Fibroblast of the aortic adventitia (primary cell): ENCODE data around the gene ELK3. TPM values are rescaled to one million over a fixed set of nuclear protein-coding genes. Genes with fewer than 3 reads are reported as not detected.
"Not testable (repeated sequence)": the region's sequence is repeated elsewhere in the genome, so short reads cannot be mapped to it uniquely, and the experiment has no call there.

ENCODE experiments used
- DNase-seq: peaks from one replicate; pipeline ENCODE4 v3.0.0-alpha.2; 2010; ENCODE audit warnings: low read depth
- H3K4me3 ChIP-seq: 2 replicates; pipeline ENCODE4 v1.5.1; 2011; ENCODE audit warnings: low read depth, mild to moderate bottlenecking, control low read depth, low read length, moderate library complexity
- small RNA-seq: library from RNA; depleted of rRNA; stranded (forward); fragments of <200 nt; gene quantifications from one replicate; pipeline ENCODE3, GENCODE V24; 2012
- total RNA-seq: library from RNA; depleted of rRNA; stranded (reverse); fragments of >200 nt; gene quantifications from 2 replicates; pipeline ENCODE4 v1.2.3, GENCODE V29; 2012; ENCODE audit warnings: low replicate concordance
- TF ChIP-seq, protein P1 (sequence below): IDR thresholded peaks from 2 replicates; pipeline ENCODE4 v1.5.1; 2011; ENCODE audit warnings: mild to moderate bottlenecking, low read length, control low read depth, inconsistent platforms; ENCODE audit not compliant: insufficient read depth

Gene ELK3
- total RNA-seq, 1 donor = 75.0 TPM

DNA sequence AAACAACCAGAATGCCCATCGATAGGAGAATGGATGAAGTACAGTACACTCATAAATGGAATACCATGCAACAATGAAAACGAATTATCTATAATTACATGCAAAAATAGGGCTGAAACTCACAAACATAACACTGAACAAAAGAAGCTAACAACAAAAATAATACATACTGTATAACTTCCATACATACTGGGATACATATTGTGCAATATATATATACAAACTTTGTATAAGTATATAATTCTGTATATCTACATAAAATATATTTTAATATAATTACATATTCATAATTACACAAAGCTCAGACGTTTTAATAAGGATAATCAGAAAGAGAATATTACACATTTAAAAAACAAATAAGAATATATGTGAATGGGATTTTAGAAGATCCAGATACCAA lies 115.9 kb downstream of the ELK3 start:
- TF ChIP-seq, protein P1, sequence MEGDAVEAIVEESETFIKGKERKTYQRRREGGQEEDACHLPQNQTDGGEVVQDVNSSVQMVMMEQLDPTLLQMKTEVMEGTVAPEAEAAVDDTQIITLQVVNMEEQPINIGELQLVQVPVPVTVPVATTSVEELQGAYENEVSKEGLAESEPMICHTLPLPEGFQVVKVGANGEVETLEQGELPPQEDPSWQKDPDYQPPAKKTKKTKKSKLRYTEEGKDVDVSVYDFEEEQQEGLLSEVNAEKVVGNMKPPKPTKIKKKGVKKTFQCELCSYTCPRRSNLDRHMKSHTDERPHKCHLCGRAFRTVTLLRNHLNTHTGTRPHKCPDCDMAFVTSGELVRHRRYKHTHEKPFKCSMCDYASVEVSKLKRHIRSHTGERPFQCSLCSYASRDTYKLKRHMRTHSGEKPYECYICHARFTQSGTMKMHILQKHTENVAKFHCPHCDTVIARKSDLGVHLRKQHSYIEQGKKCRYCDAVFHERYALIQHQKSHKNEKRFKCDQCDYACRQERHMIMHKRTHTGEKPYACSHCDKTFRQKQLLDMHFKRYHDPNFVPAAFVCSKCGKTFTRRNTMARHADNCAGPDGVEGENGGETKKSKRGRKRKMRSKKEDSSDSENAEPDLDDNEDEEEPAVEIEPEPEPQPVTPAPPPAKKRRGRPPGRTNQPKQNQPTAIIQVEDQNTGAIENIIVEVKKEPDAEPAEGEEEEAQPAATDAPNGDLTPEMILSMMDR = no peak
- no peak overlapping the region for H3K4me3 ChIP-seq
- DNase-seq = no peak

DNA sequence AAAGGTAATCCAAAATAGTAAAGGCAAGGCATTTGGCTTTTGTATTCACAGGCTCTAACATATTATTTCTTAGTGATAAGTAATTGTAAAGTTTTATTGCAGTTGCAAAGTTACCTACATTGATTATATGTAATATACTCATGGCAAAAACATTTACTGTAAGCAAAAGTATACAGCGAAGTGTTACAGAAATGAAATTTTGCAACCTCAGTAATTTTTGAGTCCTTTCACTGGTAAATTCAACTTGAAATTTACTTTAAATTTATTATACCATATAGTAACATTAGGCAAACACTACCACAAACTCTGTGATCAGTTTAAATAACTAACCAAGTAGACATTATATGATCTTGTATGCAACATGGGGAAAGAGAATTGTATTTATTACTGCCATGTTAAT lies 117.0 kb downstream of the ELK3 start:
- DNase-seq = no peak
- TF ChIP-seq, protein P1 = no peak
- H3K4me3 ChIP-seq = no peak overlapping the region

DNA sequence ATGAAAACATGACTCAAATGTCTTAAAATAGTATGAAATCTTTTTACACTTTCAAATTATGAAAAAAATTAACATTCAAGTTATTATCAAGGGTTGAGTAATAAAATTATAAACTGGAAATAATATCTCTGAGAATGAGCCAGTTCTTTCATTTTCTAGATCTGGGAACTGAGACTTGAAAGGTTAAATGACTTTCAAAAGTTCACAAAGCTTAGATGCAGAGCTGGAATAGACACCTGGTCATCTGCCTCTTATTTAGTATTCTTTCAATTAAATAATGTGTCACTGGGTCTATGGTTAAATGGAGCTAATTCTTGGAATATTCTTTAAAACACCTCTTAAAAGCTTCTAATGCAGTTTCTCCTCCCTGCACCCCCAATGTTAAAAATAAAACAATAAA lies 119.4 kb downstream of the ELK3 start:
- no peak overlapping the region for H3K4me3 ChIP-seq
- TF ChIP-seq, protein P1 = no peak
- DNase-seq = no peak

DNA sequence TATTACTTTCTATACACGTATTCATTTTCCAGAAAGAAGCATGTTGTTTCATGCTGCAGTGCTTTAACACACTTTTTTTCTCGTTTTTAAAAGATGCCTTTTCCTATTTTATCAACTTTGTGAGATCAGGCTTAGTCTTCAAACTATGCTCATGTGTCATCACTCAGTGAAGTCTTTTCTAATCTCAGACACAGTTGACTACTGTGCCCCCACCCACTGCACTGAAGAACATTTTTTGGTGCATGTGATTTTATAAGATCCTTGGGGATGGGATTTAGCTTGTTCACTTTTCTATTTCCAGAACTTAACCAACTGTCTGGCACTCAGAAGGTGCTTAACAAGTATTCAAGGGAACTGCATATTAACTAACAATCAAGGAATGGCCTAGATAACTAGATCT lies 120.5 kb downstream of the ELK3 start:
- no peak overlapping the region for H3K4me3 ChIP-seq
- TF ChIP-seq, protein P1 = no peak
- peak; percentile 27 for DNase-seq

DNA sequence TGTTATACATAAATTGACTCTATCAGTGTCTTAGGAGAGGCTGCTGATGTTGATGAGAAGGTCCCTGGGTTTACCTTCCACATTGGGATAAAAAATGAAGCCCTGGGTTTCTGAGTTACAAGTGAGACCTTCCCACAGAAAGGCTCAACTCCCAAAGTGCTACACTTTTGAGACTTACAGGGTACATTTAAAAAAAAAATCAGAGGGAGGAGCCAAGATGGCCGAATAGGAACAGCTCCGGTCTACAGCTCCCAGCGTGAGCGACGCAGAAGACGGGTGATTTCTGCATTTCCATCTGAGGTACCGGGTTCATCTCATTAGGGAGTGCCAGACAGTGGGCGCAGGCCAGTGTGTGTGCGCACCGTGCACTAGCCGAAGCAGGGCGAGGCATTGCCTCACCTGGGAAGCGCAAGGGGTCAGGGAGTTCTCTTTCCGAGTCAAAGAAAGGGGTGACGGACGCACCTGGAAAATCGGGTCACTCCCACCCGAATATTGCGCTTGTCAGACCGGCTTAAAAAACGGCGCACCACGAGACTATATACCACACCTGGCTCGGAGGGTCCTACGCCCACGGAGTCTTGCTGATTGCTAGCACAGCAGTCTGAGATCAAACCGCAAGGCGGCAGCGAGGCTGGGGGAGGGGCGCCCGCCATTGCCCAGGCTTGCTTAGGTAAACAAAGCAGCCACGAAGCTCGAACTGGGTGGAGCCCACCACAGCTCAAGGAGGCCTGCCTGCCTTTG lies 121.7 kb downstream of the ELK3 start:
- peak overlapping the region; percentile 17 for H3K4me3 ChIP-seq
- not testable (repeated sequence) for DNase-seq

DNA sequence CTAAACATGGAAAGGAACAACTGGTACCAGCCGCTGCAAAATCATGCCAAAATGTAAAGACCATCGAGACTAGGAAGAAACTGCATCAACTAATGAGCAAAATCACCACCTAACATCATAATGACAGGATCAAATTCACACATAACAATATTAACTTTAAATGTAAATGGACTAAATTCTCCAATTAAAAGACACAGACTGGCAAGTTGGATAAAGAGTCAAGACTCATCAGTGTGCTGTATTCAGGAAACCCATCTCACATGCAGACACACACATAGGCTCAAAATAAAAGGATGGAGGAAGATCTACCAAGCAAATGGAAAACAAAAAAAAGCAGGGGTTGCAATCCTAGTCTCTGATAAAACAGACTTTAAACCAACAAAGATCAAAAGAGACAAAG lies 123.6 kb downstream of the ELK3 start:
- H3K4me3 ChIP-seq, DNase-seq: not testable (repeated sequence)

Small RNA genes within 50 kb of the gene (small RNA-seq; reads per million reads assigned to genes)
- not detected for gene RNU4-24P

Other genes starting within 250 kb of the ELK3 start
- 0.09 and 2.2 TPM in 2 replicates for gene HAL, start 198.0 kb upstream of the ELK3 start, total RNA-seq
- 68.1 and 88.2 TPM in 2 replicates for gene LTA4H, start 158.8 kb upstream of the ELK3 start, total RNA-seq
- gene CDK17, start 206.1 kb downstream of the ELK3 start, total RNA-seq = 33.4 and 49.1 TPM in 2 replicates